GM08714 (cell line): ENCODE measurements around the gene TNFSF18.
"Not testable (repeated sequence)": the region's sequence is repeated elsewhere in the genome, so short reads cannot be mapped to it uniquely, and the experiment has no call there.

Experiments used
- H3K4me3 ChIP-seq: fragments of 200-500 bp; sonication (Bioruptor generic); 2 replicates; pipeline ENCODE4 v1.5.1; 2014; ENCODE audit warnings: mild to moderate bottlenecking, low read length, inconsistent platforms
- ZNF274 ChIP-seq: IDR thresholded peaks from 2 replicates; pipeline ENCODE4 v1.6.1; 2012; ENCODE audit warnings: mild to moderate bottlenecking, low read depth, low read length

The TNFSF18 gene

GRCh38 chr1:173050865-173051264 lies at the start of gene TNFSF18:
TNFSF18 (minus strand) TSS chr1:173050941; CDS start chr1:173050896, 45 bp downstream.
- TF ChIP-seq ZNF274: no peak
- H3K4me3 ChIP-seq: no peak within 1 kb of the TSS

GRCh38 chr1:173099166-173099565 lies 48.4 kb upstream of the TNFSF18 start:
- TF ChIP-seq ZNF274: no peak
- H3K4me3 ChIP-seq: no peak overlapping the region

- no peak for TF ChIP-seq ZNF274
- H3K4me3 ChIP-seq: no peak overlapping the region
These were observed 47.4 kb upstream of the TNFSF18 start for GRCh38 chr1:173098117-173098516.

- H3K4me3 ChIP-seq: no peak overlapping the region
- TF ChIP-seq ZNF274: no peak
These were observed 46.3 kb upstream of the TNFSF18 start for GRCh38 chr1:173097001-173097400.

GRCh38 chr1:173095632-173096031 lies 44.9 kb upstream of the TNFSF18 start:
- no peak for TF ChIP-seq ZNF274
- no peak overlapping the region for H3K4me3 ChIP-seq

- H3K4me3 ChIP-seq: no peak overlapping the region
- TF ChIP-seq ZNF274: no peak
These were observed 43.8 kb upstream of the TNFSF18 start for GRCh38 chr1:173094541-173094940.

- TF ChIP-seq ZNF274: no peak
These were observed 43.1 kb upstream of the TNFSF18 start for GRCh38 chr1:173093691-173094445.

GRCh38 chr1:173084292-173084691 lies 33.6 kb upstream of the TNFSF18 start:
- no peak overlapping the region for H3K4me3 ChIP-seq
- no peak for TF ChIP-seq ZNF274

More at GRCh38 chr1:173093691-173094445, 43.1 kb upstream of the TNFSF18 start:
- H3K4me3 ChIP-seq: no peak overlapping the region

GRCh38 chr1:173082913-173083312 lies 32.2 kb upstream of the TNFSF18 start:
- TF ChIP-seq ZNF274: no peak
- H3K4me3 ChIP-seq: no peak overlapping the region

- not testable (repeated sequence) for H3K4me3 ChIP-seq
These were observed 23.5 kb upstream of the TNFSF18 start for GRCh38 chr1:173074217-173074616.

GRCh38 chr1:173064011-173064410 lies 13.3 kb upstream of the TNFSF18 start:
- TF ChIP-seq ZNF274: no peak
- H3K4me3 ChIP-seq: no peak overlapping the region

GRCh38 chr1:173063171-173063570 lies 12.4 kb upstream of the TNFSF18 start:
- TF ChIP-seq ZNF274: no peak
- H3K4me3 ChIP-seq: no peak overlapping the region

- TF ChIP-seq ZNF274: no peak
- H3K4me3 ChIP-seq: no peak overlapping the region
These were observed 11.6 kb upstream of the TNFSF18 start for GRCh38 chr1:173062150-173062938.

- H3K4me3 ChIP-seq: no peak overlapping the region
- no peak for TF ChIP-seq ZNF274
These were observed 7.8 kb upstream of the TNFSF18 start for GRCh38 chr1:173058556-173058955.

- no peak overlapping the region for H3K4me3 ChIP-seq
- TF ChIP-seq ZNF274: no peak
These were observed 7.2 kb upstream of the TNFSF18 start for GRCh38 chr1:173057984-173058383.
